ENCODE measurements around the gene SH3BP4. TPM values are rescaled to one million over a fixed set of nuclear protein-coding genes. Genes with fewer than 3 reads are reported as not detected.

SH3BP4 gene
- total and polyA plus RNA-seq, 2 of the 13 experiments (the other 11 are each of a cell fraction or from before 2014, with no cell fraction given), result 34.6 to 99.1 TPM

DNA sequence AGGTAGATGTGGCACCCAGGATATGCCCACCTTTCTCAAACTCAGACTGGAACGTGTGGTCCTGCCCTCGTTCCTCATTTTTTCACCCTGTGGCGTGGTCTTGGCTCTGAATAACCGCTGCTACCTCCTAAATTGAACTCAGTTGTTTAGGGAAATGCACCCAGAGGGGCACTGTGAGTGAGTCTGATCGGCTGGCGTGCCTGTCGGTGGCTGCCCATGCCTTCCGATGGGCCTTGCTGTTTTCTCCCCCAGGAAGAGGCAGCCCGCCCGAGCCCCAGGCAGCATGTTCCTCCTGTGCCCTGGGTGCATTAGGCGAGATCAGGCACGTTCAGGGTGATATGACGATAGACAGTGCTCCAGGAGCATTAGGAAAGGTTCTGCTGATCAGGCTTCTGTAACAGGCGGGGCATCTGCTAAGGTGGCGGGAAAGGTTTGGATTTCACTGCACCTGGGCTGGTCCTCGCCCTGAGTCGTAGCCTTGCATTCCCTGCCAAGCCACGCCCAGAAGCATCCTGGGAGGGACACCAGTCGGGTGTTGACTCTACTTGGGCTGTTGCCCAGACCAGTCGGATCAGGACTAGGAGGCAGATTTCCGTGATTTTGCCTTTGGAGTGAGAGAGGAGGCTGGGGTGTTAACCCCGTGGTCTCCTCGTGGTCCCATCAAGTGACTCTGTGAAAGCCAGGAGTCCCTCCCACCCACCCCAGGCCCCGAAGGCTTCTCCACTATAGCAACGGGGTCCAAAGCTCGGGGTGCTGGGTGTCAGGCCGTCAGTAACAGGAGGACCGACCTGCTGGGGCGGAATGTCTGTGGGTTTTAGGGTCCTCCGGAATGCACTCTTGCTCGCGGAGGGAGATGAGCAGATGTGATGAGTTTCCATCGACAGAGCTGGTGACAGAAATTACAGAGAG lies 75.1 kb downstream of the SH3BP4 start (continued):
- TF ChIP-seq ARID5B (CRISPR knock-in tag; IDR thresholded peaks at IDR 0.05) (no peak), HIC2 (CRISPR knock-in tag; IDR thresholded peaks at IDR 0.05; ENCODE audit: low read depth) (no peak), RBAK (CRISPR knock-in tag; IDR thresholded peaks at IDR 0.05) (no peak), ZNF652 (CRISPR knock-in tag; IDR thresholded peaks at IDR 0.05; ENCODE audit: borderline replicate concordance, low read depth) (no peak), HOXD1 (CRISPR knock-in tag; IDR thresholded peaks at IDR 0.05) (no peak), SCMH1 (CRISPR knock-in tag; IDR thresholded peaks at IDR 0.05; ENCODE audit: borderline replicate concordance) (no peak), ZBTB33 (CRISPR knock-in tag; IDR thresholded peaks at IDR 0.05) (peak; percentile 68)
- TF ChIP-seq, protein P1, sequence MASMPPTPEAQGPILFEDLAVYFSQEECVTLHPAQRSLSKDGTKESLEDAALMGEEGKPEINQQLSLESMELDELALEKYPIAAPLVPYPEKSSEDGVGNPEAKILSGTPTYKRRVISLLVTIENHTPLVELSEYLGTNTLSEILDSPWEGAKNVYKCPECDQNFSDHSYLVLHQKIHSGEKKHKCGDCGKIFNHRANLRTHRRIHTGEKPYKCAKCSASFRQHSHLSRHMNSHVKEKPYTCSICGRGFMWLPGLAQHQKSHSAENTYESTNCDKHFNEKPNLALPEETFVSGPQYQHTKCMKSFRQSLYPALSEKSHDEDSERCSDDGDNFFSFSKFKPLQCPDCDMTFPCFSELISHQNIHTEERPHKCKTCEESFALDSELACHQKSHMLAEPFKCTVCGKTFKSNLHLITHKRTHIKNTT (CRISPR knock-in tag; IDR thresholded peaks at IDR 0.05), result no peak

Measured in HepG2 (cell line).